ENCODE results near the gene FCHSD2. TPM values are rescaled to one million over a fixed set of nuclear protein-coding genes. Genes with fewer than 3 reads are reported as not detected.
A peak's percentile ranks its signal among the peaks of the same experiment; 100 is the strongest.

Gene FCHSD2
- total RNA-seq, 1 donor from 2014 or later, result 69.5 TPM

- Mint-ChIP-seq H3K4me1 (ENCODE audit: low read depth) (peaks cover 12% of the 10 kb centered on the region), H3K27ac (ENCODE audit: unreplicated experiment) (no peak overlapping the region), H3K36me3 (ENCODE audit: low read depth) (peaks cover 9% of the 10 kb centered on the region), H3K27me3 (ENCODE audit: low read depth) (no peaks in the 10 kb centered on the region), H3K4me3 (ENCODE audit: unreplicated experiment) (peak overlapping the region; percentile 64), H3K9me3 (ENCODE audit: low read depth) (no peaks in the 10 kb centered on the region)
- no peak for TF ChIP-seq CTCF (IDR thresholded peaks at IDR 0.05)
- DNase-seq (ENCODE audit: low spot score), result no peak
Observed at GRCh38 chr11:72821221-72821919, 320.7 kb downstream of the FCHSD2 start.

- no peaks in the 10 kb centered on the region for H3K9me3 Mint-ChIP-seq (ENCODE audit: low read depth)
- TF ChIP-seq CTCF (IDR thresholded peaks at IDR 0.05), result no peak
- H3K27ac Mint-ChIP-seq (ENCODE audit: unreplicated experiment), result no peak overlapping the region
- H3K4me1 Mint-ChIP-seq (ENCODE audit: low read depth), result peaks cover 17% of the 10 kb centered on the region
- no peaks in the 10 kb centered on the region for H3K27me3 Mint-ChIP-seq (ENCODE audit: low read depth)
- no peak for DNase-seq (ENCODE audit: low spot score)
- H3K4me3 Mint-ChIP-seq (ENCODE audit: unreplicated experiment), result peak overlapping the region; percentile 41
- peaks cover 9% of the 10 kb centered on the region for H3K36me3 Mint-ChIP-seq (ENCODE audit: low read depth)
Observed at GRCh38 chr11:72820439-72821139, 321.5 kb downstream of the FCHSD2 start.

- Mint-ChIP-seq H3K36me3 (ENCODE audit: low read depth) (peaks cover 9% of the 10 kb centered on the region), H3K4me1 (ENCODE audit: low read depth) (peaks cover 25% of the 10 kb centered on the region), H3K27ac (ENCODE audit: unreplicated experiment) (no peak overlapping the region), H3K27me3 (ENCODE audit: low read depth) (no peaks in the 10 kb centered on the region), H3K9me3 (ENCODE audit: low read depth) (no peaks in the 10 kb centered on the region), H3K4me3 (ENCODE audit: unreplicated experiment) (no peak overlapping the region)
- no peak for TF ChIP-seq CTCF (IDR thresholded peaks at IDR 0.05)
- no peak for DNase-seq (ENCODE audit: low spot score)
Observed at GRCh38 chr11:72818971-72819370, 323.1 kb downstream of the FCHSD2 start.

- H3K4me1 Mint-ChIP-seq (ENCODE audit: low read depth), result peaks cover 35% of the 10 kb centered on the region
- no peaks in the 10 kb centered on the region for H3K9me3 Mint-ChIP-seq (ENCODE audit: low read depth)
- no peak overlapping the region for H3K27ac Mint-ChIP-seq (ENCODE audit: unreplicated experiment)
Observed at GRCh38 chr11:72817966-72818365, 324.2 kb downstream of the FCHSD2 start.

More at GRCh38 chr11:72817966-72818365, 324.2 kb downstream of the FCHSD2 start:
- H3K4me3 Mint-ChIP-seq (ENCODE audit: unreplicated experiment), result no peak overlapping the region
- DNase-seq (ENCODE audit: low spot score), result no peak
- H3K27me3 Mint-ChIP-seq (ENCODE audit: low read depth), result no peaks in the 10 kb centered on the region
- TF ChIP-seq CTCF (IDR thresholded peaks at IDR 0.05), result no peak
- H3K36me3 Mint-ChIP-seq (ENCODE audit: low read depth), result peaks cover 9% of the 10 kb centered on the region
